ENCODE data around the gene IGF2R. TPM values are rescaled to one million over a fixed set of nuclear protein-coding genes. Genes with fewer than 3 reads are reported as not detected.

The IGF2R gene
- total RNA-seq, 4 donors from 2014 or later, result 56.6 to 134 (median 108) TPM

- Histone ChIP-seq H3K9me3 (no peaks in the 10 kb centered on the region), H3K4me1 (peaks cover 19 to 21% of the 10 kb centered on the region in 2 donors), H3K36me3 (peaks cover 0 to 75% of the 10 kb centered on the region in 2 donors), H3K27me3 (no peaks in the 10 kb centered on the region), H3K4me3 (no peak overlapping the region), H3K27ac (peak overlapping the region in 1 of 4 donors; percentile 98)
- ATAC-seq (no peak), DNase-seq (no peak)
- intact Hi-C loops (cut with DNase I; ENCODE audit: low total_unique reads), result loop anchor here (5.0 to 10.0 kb wide), 4 partner anchors 217 to 1395 kb away; partner anchors contain the start of genes SOD2 and TCP1
- TF ChIP-seq POLR2A (IDR thresholded peaks at IDR 0.05), result no peak
- TF ChIP-seq, protein P1, sequence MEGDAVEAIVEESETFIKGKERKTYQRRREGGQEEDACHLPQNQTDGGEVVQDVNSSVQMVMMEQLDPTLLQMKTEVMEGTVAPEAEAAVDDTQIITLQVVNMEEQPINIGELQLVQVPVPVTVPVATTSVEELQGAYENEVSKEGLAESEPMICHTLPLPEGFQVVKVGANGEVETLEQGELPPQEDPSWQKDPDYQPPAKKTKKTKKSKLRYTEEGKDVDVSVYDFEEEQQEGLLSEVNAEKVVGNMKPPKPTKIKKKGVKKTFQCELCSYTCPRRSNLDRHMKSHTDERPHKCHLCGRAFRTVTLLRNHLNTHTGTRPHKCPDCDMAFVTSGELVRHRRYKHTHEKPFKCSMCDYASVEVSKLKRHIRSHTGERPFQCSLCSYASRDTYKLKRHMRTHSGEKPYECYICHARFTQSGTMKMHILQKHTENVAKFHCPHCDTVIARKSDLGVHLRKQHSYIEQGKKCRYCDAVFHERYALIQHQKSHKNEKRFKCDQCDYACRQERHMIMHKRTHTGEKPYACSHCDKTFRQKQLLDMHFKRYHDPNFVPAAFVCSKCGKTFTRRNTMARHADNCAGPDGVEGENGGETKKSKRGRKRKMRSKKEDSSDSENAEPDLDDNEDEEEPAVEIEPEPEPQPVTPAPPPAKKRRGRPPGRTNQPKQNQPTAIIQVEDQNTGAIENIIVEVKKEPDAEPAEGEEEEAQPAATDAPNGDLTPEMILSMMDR (IDR thresholded peaks at IDR 0.05 in 4 of 5, conservative IDR thresholded peaks at IDR 0.05 in 1 of 5), result no peak
- in situ Hi-C loops (cut with MboI; ENCODE audit: low sequenced_read_pairs in 4 of 4), result no loop called here
These were observed 91.3 kb downstream of the IGF2R start for GRCh38 chr6:160060221-160060620.

- peaks cover 20 to 25% of the 10 kb centered on the region in 2 donors for H3K4me1 ChIP-seq
- no peak for TF ChIP-seq POLR2A (IDR thresholded peaks at IDR 0.05)
- TF ChIP-seq, protein P1 (IDR thresholded peaks at IDR 0.05 in 4 of 5, conservative IDR thresholded peaks at IDR 0.05 in 1 of 5), result no peak
- in situ Hi-C loops (cut with MboI; ENCODE audit: low sequenced_read_pairs in 4 of 4) (no loop called here), intact Hi-C loops (cut with DNase I; ENCODE audit: low total_unique reads) (loop anchor here (5.0 to 10.0 kb wide), 4 partner anchors 216 to 1396 kb away; partner anchors contain the start of genes SOD2 and TCP1)
- H3K27me3 ChIP-seq, result no peaks in the 10 kb centered on the region
- H3K4me3 ChIP-seq, result no peak overlapping the region
- peak overlapping the region; percentile 65 to 98 (median 96) for H3K27ac ChIP-seq
- H3K9me3 ChIP-seq, result no peaks in the 10 kb centered on the region
- no peak for ATAC-seq
- peaks cover 0 to 69% of the 10 kb centered on the region in 2 donors for H3K36me3 ChIP-seq
- no peak for DNase-seq
These were observed 92.1 kb downstream of the IGF2R start for GRCh38 chr6:160060920-160061447.

- Histone ChIP-seq H3K27ac (peak overlapping the region; percentile 95 to 98 (median 96)), H3K9me3 (no peaks in the 10 kb centered on the region), H3K4me1 (peaks cover 20 to 39% of the 10 kb centered on the region in 2 donors), H3K4me3 (peak overlapping the region in 2 of 4 donors; percentile 23 to 42), H3K27me3 (no peaks in the 10 kb centered on the region), H3K36me3 (peaks cover 2 to 50% of the 10 kb centered on the region in 2 donors)
- ATAC-seq (peak; percentile 91 to 93), DNase-seq (peak; percentile 78 to 85)
- in situ Hi-C loops (cut with MboI; ENCODE audit: low sequenced_read_pairs in 4 of 4), result no loop called here
- TF ChIP-seq, protein P1 (IDR thresholded peaks at IDR 0.05 in 4 of 5, conservative IDR thresholded peaks at IDR 0.05 in 1 of 5), result peak in 1 of 5 experiments; percentile 14
- no peak for TF ChIP-seq POLR2A (IDR thresholded peaks at IDR 0.05)
- intact Hi-C loops (cut with DNase I; ENCODE audit: low total_unique reads), result loop anchor here (1.0 to 10.0 kb wide), 6 partner anchors 40 to 1399 kb away; partner anchors contain the start of genes IGF2R, SOD2 and TCP1
These were observed 95.0 kb downstream of the IGF2R start for GRCh38 chr6:160063771-160064413.

GRCh38 chr6:160065200-160065599 is 96.3 kb downstream of the IGF2R start:
- peaks cover 20 to 39% of the 10 kb centered on the region in 2 donors for H3K4me1 ChIP-seq
- DNase-seq (peak in 1 of 2 donors; percentile 32), ATAC-seq (peak in 1 of 2 donors; percentile 25)
- peaks cover 2 to 53% of the 10 kb centered on the region in 2 donors for H3K36me3 ChIP-seq
- intact Hi-C loops (cut with DNase I; ENCODE audit: low total_unique reads), result loop anchor here (2.0 to 10.0 kb wide), 4 partner anchors 96 to 1400 kb away; partner anchors contain the start of genes IGF2R, SOD2 and TCP1
- no peaks in the 10 kb centered on the region for H3K9me3 ChIP-seq
- TF ChIP-seq, protein P1 (IDR thresholded peaks at IDR 0.05 in 4 of 5, conservative IDR thresholded peaks at IDR 0.05 in 1 of 5), result no peak
- peak in 1 of 2 donors; percentile 54 for TF ChIP-seq POLR2A (IDR thresholded peaks at IDR 0.05)
- peak overlapping the region in 1 of 4 donors; percentile 27 for H3K4me3 ChIP-seq
- in situ Hi-C loops (cut with MboI; ENCODE audit: low sequenced_read_pairs in 4 of 4), result no loop called here
- no peaks in the 10 kb centered on the region for H3K27me3 ChIP-seq
- peak overlapping the region; percentile 95 to 98 (median 96) for H3K27ac ChIP-seq

All from gastrocnemius medialis (tissue), 4 donors.